GM18526 (cell line): ENCODE data around the gene MYBPC1.

ENCODE experiments used
- POLR2A ChIP-seq: IDR thresholded peaks from 3 replicates; pipeline ENCODE4 v1.6.1; 2011; ENCODE audit not compliant: insufficient read length; ENCODE audit errors: extremely low read depth

MYBPC1 gene

DNA sequence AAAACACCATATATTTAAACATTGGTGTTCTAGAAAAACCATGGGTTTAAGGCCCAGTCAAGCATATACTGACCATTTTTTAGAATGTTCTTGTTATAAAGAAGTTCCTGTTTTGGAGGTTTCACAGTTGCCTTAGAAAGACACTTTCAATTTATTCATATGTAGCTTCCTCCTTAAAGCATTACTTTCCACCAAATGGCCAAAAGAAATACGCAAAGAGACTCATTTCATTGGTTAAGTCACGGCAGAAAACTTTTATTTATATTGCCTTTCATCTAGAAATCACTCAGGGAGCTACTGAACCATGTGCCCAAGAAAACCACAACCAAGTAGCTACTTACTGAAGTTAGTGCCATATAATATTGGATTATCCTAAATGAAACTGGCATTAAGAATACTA is 40.0 kb downstream of the MYBPC1 start:
- no peak for TF ChIP-seq POLR2A

DNA sequence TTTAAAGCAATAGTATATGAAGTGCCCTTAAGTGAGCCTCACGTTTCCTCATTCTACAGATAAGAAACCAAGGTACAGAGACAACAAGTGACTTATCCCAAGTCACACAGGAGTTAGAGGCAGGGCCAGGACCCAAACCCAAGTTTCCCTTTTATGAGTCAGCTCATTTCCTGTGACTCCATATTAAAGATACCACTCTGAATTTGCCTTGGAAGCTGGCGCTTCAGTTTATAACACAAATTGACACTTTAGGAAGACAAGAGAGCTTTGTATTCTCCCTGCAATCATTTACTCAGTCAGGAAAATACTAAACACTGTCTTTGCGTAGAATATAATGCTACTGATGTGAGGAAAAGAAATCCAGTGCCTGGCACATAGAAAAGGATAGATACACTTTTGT is 43.2 kb downstream of the MYBPC1 start:
- TF ChIP-seq POLR2A: no peak

DNA sequence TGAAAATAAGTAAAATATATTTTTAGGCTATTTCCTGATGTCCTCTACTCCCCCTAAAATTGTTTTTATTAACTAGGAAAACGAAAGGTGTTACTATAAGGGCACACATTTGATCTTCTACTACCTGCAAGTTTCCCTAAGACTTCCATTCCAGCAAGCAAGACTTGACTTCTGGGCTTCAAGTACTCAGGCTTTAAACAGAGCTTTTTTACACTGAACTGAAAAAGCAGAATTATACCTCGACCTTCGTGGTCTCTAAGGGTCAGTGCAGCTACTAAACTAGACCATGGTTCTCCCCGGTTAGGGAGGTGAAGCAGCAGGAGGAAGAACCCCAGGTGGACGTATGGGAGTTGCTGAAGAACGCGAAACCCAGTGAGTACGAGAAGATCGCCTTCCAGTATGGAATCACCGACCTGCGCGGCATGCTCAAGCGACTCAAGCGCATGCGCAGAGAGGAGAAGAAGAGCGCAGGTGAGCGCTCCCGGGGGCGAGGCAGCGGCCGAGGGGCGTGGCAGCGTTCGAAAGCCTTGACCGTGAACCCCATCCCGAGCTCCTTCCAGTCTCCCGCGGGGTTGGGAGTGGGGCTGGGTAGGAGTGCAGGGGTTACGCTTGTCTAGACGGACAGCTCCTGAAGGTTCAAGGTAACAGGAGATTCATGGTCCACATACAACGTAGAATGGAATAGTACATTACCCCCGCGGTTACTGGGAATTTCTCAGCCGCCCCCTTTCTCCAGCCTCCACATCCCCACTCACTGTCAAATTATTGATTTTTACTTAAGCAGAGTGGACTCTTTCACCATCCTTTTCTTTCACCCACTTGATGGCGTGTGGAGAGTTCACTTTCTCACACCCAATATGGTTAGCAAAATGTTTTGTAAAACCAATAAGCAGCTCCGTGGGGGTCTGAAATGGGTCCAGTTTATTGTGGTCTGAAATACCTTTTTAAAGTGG is 47.6 kb downstream of the MYBPC1 start:
- no peak for TF ChIP-seq POLR2A

DNA sequence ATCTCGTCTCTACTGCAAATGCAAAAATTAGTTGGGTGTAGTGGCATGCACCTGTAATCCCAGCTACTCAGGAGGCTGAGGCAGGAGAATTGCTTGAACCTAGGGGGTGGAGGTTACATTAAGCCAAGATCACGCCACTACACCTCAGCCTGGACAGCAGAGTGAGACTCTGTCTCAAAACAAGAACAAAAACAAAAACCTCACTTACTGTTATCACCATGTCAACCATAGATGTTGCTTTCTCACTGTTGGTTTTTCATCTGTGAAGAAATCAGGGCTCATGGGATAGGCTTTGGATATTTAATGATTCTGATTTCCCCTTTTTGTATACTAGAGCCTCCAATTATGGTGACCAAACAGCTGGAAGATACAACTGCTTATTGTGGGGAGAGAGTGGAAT is 52.9 kb downstream of the MYBPC1 start:
- no peak for TF ChIP-seq POLR2A

DNA sequence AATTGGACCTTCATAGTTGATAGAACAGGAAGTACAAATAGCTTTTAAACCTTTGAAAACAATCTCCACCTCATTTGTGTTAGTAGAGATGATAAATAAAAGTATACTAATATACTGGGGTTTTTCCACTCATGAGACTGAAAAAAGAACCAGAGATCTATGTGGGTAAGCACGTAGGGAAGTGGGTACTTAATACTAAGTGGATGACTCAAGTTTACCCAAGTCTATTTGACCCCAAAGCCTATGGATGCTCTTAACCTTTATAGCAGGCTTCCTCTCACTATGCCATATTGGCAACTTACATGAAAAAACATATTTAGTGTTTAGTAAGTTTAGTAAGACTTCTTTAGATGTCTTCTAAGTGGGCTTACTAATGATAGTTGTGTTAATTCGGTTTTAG is 53.4 kb downstream of the MYBPC1 start:
- TF ChIP-seq POLR2A: no peak

- no peak for TF ChIP-seq POLR2A
Observed at GRCh38 chr12:101650346-101651117, 55.8 kb downstream of the MYBPC1 start.

- TF ChIP-seq POLR2A: no peak
Observed at GRCh38 chr12:101653030-101653429, 58.3 kb downstream of the MYBPC1 start.

DNA sequence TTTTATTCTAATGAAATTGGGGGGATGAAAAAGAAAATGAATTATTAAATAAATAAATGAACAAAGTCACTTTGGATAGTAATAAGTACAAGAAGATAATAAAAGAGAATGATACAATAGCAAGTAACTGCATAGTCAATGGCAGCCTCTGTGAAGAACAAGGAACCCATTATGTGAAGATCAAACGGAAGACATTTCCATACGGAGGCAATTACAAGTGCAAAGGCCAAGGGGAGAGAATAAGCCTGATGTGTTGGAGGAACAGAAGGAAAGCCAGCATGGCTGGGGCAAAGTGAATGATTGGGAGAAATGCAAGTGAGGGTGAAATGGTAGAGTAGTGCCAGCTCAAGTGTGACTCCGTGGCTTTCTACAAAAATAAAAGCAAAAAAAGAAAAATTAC is 58.7 kb downstream of the MYBPC1 start:
- no peak for TF ChIP-seq POLR2A

- no peak for TF ChIP-seq POLR2A
Observed at GRCh38 chr12:101654442-101654841, 59.7 kb downstream of the MYBPC1 start.

- no peak for TF ChIP-seq POLR2A
Observed at GRCh38 chr12:101655393-101655792, 60.6 kb downstream of the MYBPC1 start.

GRCh38 chr12:101663298-101663697 is 68.5 kb downstream of the MYBPC1 start:
- TF ChIP-seq POLR2A: no peak

DNA sequence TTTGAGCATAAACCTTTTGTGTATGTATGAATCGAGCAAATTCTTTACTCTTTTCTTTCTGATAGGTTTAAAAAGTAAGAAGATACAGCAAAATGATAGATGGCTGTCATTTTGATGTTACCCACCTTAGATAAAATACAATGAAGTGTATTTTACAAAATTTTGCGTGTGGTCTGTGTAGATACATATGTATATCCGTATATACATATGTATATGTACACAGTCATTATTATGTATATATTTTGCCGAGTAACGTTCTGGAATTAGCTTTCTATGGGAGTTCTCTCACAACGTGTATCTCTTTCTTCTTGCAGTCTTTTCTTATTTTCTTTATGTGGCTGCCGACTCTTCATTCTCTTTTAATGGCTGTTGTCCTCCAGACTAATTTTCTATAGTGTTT is 70.2 kb downstream of the MYBPC1 start:
- TF ChIP-seq POLR2A: no peak

DNA sequence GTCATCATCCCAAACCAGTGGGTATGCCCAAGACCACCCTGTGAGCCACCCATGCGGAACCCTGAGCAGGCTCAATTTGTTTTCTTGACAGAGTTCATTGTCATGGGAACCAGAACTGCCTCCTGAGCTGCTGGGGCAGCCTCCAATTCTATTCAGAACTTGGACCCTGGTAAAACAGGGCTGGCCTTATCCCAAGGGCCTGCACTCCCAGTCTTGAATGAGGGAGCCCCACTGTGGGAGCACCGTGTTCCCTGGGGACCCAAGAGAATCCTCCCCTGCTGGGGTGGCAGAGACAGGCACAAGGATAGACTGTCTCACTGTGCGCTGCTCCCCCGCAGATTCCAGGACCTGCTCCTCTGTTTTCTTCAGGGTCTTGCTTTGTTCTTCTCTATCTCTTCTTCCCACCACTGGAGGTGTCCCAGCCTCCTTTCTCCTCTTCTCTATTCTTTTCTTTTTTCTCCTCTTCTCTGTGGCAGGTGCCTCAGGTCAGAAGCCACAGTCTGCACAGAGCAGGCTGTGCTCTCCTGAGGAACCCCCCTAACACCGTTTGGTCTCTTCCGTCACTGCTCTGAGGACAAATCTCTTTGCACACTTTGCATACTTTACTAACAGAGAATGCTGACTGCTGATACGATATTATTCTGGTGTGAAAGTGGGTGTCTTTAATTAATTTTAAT is 71.4 kb downstream of the MYBPC1 start:
- TF ChIP-seq POLR2A: no peak

DNA sequence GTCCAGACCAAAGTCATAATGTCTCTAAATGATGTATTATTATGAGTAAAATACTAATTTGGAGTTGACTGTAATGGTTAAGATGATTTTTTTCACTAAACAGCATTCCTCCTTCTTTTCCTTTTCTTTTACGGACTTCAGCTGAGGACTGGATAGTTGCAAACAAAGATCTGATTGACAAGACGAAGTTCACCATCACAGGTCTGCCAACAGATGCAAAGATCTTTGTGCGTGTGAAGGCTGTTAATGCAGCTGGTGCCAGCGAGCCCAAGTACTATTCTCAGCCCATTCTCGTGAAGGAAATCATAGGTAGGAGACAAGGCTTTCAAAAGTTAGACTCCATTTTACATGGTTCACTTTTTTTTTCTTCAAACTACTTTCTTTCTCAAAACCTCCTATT is 72.8 kb downstream of the MYBPC1 start:
- no peak for TF ChIP-seq POLR2A

GRCh38 chr12:101670007-101670671 is 75.4 kb downstream of the MYBPC1 start:
- no peak for TF ChIP-seq POLR2A
